Vagina (tissue), 2 donors: ENCODE measurements around the gene UTS2B. TPM values are rescaled to one million over a fixed set of nuclear protein-coding genes. Genes with fewer than 3 reads are reported as not detected.

Experiments
- DNase-seq, 2 donors: peaks; one replicate each; pipeline ENCODE4 v3.0.0-alpha.2; 2017; ENCODE audit errors: extremely low spot score in 2 of 2
- H3K27ac ChIP-seq: fragments of 200-600 bp; sonication (generic); one replicate; pipeline ENCODE4 v1.5.1; 2019
- H3K27me3 ChIP-seq: fragments of 200-600 bp; sonication (generic); one replicate; pipeline ENCODE4 v1.5.1; 2019
- H3K36me3 ChIP-seq, 2 donors: fragments of 200-600 bp; sonication (generic); one replicate each; pipeline ENCODE4 v1.5.1; 2017 to 2019
- H3K4me1 ChIP-seq: fragments of 200-600 bp; sonication (generic); one replicate; pipeline ENCODE4 v1.5.1; 2019
- H3K4me3 ChIP-seq, 2 donors: fragments of 200-600 bp; sonication (generic); 1 replicate in 1 of 2; 2 replicates in 1 of 2; pipeline ENCODE4 v1.5.1; 2016 to 2019
- H3K9me3 ChIP-seq: fragments of 200-600 bp; sonication (generic); one replicate; pipeline ENCODE4 v1.5.1; 2019
- POLR2A ChIP-seq, 2 donors: fragments of 450-650 bp; IDR thresholded peaks; one replicate each; pipeline ENCODE4 v1.6.1; 2017; ENCODE audit warnings: antibody characterized with exemption in 2 of 2, mild to moderate bottlenecking in 2 of 2, moderate library complexity in 2 of 2
- POLR2AphosphoS5 ChIP-seq, 2 donors: sonication (generic); formaldehyde crosslinking; IDR thresholded peaks; one replicate each; pipeline ENCODE4 v1.9.0; 2017; ENCODE audit warnings: antibody characterized with exemption in 2 of 2, mild to moderate bottlenecking in 2 of 2, low read depth in 1 of 2; ENCODE audit not compliant: insufficient read depth in 1 of 2
- intact Hi-C: fragments of 100-400 bp; cut with DNase I; formaldehyde crosslinking; loops from one replicate; pipeline ENCODE4 v1.15.1; 2023
- total RNA-seq: library from RNA; depleted of rRNA; stranded (reverse); fragments of >200 nt; gene quantifications from one replicate; pipeline ENCODE4 v1.2.3, GENCODE V29; 2016
- TF ChIP-seq, protein P1 (sequence below), 3 experiments: fragments of 450-650 bp in 2 of 3; fragments of 200-600 bp in 1 of 3; sonication (generic) in 1 of 3; IDR thresholded peaks; one replicate each; pipeline ENCODE4 v1.5.1; 2017 to 2019; ENCODE audit warnings: antibody characterized with exemption in 3 of 3, mild to moderate bottlenecking in 2 of 3, moderate library complexity in 2 of 3

Gene UTS2B
- total RNA-seq, 1 donor from 2014 or later, result 1.7 TPM

- Histone ChIP-seq H3K4me1 (no peaks in the 10 kb centered on the region), H3K36me3 (no peaks in the 10 kb centered on the region), H3K9me3 (no peaks in the 10 kb centered on the region), H3K27me3 (no peaks in the 10 kb centered on the region), H3K27ac (no peak overlapping the region), H3K4me3 (peak overlapping the region in 1 of 2 donors; percentile 19)
- no peak for TF ChIP-seq POLR2A (IDR thresholded peaks at IDR 0.05)
- TF ChIP-seq, protein P1, sequence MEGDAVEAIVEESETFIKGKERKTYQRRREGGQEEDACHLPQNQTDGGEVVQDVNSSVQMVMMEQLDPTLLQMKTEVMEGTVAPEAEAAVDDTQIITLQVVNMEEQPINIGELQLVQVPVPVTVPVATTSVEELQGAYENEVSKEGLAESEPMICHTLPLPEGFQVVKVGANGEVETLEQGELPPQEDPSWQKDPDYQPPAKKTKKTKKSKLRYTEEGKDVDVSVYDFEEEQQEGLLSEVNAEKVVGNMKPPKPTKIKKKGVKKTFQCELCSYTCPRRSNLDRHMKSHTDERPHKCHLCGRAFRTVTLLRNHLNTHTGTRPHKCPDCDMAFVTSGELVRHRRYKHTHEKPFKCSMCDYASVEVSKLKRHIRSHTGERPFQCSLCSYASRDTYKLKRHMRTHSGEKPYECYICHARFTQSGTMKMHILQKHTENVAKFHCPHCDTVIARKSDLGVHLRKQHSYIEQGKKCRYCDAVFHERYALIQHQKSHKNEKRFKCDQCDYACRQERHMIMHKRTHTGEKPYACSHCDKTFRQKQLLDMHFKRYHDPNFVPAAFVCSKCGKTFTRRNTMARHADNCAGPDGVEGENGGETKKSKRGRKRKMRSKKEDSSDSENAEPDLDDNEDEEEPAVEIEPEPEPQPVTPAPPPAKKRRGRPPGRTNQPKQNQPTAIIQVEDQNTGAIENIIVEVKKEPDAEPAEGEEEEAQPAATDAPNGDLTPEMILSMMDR (IDR thresholded peaks at IDR 0.05), result no peak
- no peak for TF ChIP-seq POLR2AphosphoS5 (IDR thresholded peaks at IDR 0.05; ENCODE audit: insufficient read depth in 1 of 2, low read depth in 1 of 2)
- DNase-seq, result no peak
- intact Hi-C loops, result no loop called here
Measured at GRCh38 chr3:191290311-191291025, 39.9 kb downstream of the UTS2B start.

DNA sequence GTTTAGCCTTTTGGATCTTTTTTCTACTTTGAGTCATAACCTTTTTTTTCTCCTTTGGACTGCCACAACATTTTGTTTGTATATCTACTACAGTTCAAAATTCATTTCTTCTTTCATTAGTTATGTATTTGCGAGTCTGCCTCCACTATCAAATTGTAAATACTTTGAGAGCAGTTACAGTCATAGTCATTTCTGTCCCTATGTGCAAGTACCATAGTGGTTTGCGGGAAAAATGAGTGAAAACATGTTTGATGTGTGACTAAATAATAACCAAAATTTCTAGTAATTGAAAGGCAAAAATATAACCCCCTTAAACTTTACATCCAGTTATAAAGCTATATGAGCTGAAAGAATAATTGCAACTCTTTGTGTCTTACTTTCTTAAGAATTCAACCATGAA, 46.9 kb downstream of the UTS2B start:
- TF ChIP-seq POLR2A (IDR thresholded peaks at IDR 0.05), result no peak
- TF ChIP-seq POLR2AphosphoS5 (IDR thresholded peaks at IDR 0.05; ENCODE audit: insufficient read depth in 1 of 2, low read depth in 1 of 2), result no peak
- TF ChIP-seq, protein P1 (IDR thresholded peaks at IDR 0.05), result no peak
- Histone ChIP-seq H3K4me3 (no peak overlapping the region), H3K27ac (no peak overlapping the region), H3K4me1 (peaks cover 13% of the 10 kb centered on the region), H3K36me3 (no peaks in the 10 kb centered on the region), H3K27me3 (no peaks in the 10 kb centered on the region), H3K9me3 (no peaks in the 10 kb centered on the region)
- intact Hi-C loops, result loop anchor here (1.0 kb wide), 1 partner anchor 17 kb away; no protein-coding TSS in a partner anchor
- DNase-seq, result no peak

DNA sequence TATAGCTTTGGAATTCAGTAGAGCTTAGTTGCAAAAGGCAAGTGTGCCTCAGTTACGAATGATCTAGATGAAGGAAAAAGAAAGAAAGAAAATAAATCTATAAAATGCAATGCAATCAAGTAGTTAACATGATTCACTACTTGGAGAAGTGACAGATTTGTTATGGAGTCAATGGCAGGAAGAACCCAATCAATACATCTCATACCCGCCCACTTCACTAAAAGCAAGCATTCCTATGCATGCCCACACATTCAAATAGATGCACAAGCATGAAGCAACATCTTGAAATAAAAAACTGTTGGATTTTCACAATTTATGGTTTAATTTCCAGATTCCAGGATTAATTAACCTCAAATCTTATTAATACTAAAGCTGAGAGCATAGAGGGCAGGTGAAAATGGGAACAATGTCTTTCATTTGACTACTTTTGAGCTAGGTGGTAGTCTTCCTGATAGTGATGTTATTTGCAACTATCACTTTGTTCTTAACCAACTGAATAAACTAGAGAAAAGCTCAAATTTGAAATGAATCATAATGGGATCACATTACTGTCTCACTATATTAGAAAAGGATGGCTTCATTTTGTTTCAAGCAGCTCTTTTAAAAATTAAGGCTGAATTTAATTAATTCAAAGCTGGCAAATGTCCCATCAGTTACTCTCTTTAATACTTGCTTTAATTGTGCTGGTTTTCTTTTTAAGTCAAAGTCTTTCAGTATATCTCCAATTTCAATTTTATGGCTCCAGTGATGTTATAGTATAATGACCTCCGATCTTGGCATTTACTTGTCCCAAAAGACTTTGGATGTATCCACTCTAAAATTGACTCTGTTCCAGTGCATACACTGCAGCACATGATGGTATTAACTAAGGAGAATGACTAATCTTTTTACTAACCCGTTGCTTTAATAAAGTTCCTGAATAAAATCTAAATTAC, 47.8 kb downstream of the UTS2B start:
- H3K4me3 ChIP-seq, result no peak overlapping the region
- peaks cover 13% of the 10 kb centered on the region for H3K4me1 ChIP-seq
- intact Hi-C loops, result loop anchor here (1.0 kb wide), 1 partner anchor 18 kb away; no protein-coding TSS in a partner anchor
- DNase-seq, result no peak
- H3K27ac ChIP-seq, result no peak overlapping the region
- H3K36me3 ChIP-seq, result no peaks in the 10 kb centered on the region
- no peaks in the 10 kb centered on the region for H3K9me3 ChIP-seq
- no peaks in the 10 kb centered on the region for H3K27me3 ChIP-seq
- TF ChIP-seq, protein P1 (IDR thresholded peaks at IDR 0.05), result no peak

GRCh38 chr3:191280882-191281281, 49.4 kb downstream of the UTS2B start:
- H3K36me3 ChIP-seq, result no peaks in the 10 kb centered on the region
- intact Hi-C loops, result no loop called here
- no peaks in the 10 kb centered on the region for H3K27me3 ChIP-seq
- TF ChIP-seq, protein P1 (IDR thresholded peaks at IDR 0.05), result no peak
- no peak for TF ChIP-seq POLR2A (IDR thresholded peaks at IDR 0.05)
- no peak for TF ChIP-seq POLR2AphosphoS5 (IDR thresholded peaks at IDR 0.05; ENCODE audit: insufficient read depth in 1 of 2, low read depth in 1 of 2)
- H3K9me3 ChIP-seq, result no peaks in the 10 kb centered on the region
- no peak overlapping the region for H3K27ac ChIP-seq
- no peak for DNase-seq
- no peak overlapping the region for H3K4me3 ChIP-seq
- H3K4me1 ChIP-seq, result peaks cover 13% of the 10 kb centered on the region
